Bronchial epithelial cell (primary cell): ENCODE data around the gene METTL4. TPM values are rescaled to one million over a fixed set of nuclear protein-coding genes. Genes with fewer than 3 reads are reported as not detected.
"Not testable (repeated sequence)": the region's sequence is repeated elsewhere in the genome, so short reads cannot be mapped to it uniquely, and the experiment has no call there.

ENCODE experiments used
- DNase-seq: peaks from one replicate; pipeline ENCODE4 v3.0.0-alpha.2; 2010; ENCODE audit warnings: low read depth
- FAIRE-seq: peaks from 2 replicates; lab custom pipeline; 2011; peaks lifted over from hg19 to GRCh38; lab: Jason Lieb, UNC
- H3K27me3 ChIP-seq: 2 replicates; pipeline ENCODE4 v1.5.1; 2011; ENCODE audit warnings: low read length; ENCODE audit not compliant: control insufficient read depth, insufficient read depth
- H3K36me3 ChIP-seq: 2 replicates; pipeline ENCODE4 v1.5.1; 2011; ENCODE audit warnings: low read length; ENCODE audit not compliant: control insufficient read depth, insufficient read depth
- H3K4me3 ChIP-seq: 2 replicates; pipeline ENCODE4 v1.5.1; 2011; ENCODE audit warnings: mild to moderate bottlenecking, low read depth, low read length, control low read depth
- CTCF ChIP-seq: IDR thresholded peaks from 2 replicates; pipeline ENCODE4 v1.5.1; 2011; ENCODE audit warnings: mild to moderate bottlenecking, moderate library complexity, low read length, control low read depth, inconsistent platforms; ENCODE audit not compliant: insufficient read depth, severe bottlenecking
- total RNA-seq: library from RNA; depleted of rRNA; stranded (reverse); fragments of >200 nt; gene quantifications from 2 replicates; pipeline ENCODE4 v1.2.1, GENCODE V29; 2014

Gene METTL4
- total RNA-seq, 1 donor from 2014 or later = 8.2 TPM

DNA sequence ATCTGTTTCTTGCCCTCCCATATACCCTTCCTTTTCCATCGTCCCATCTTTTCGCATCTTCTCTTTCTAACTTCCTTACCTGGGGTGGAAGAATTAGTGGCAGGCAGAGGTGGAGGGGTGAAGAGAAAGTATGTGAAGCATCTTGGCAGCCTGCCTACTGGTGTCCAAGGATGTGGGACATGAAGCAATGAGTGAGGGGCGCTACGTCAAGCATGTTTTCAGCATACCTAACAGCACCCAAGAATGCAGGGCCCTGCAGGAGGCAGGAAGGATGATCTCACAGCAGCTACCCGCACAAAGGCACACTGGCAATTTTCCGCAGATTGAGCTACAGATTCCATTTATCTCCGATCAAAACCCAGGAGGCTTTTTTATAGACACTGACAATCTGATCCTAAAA, 42.2 kb downstream of the METTL4 start:
- Histone ChIP-seq H3K4me3 (no peak overlapping the region), H3K36me3 (no peaks in the 10 kb centered on the region), H3K27me3 (no peaks in the 10 kb centered on the region)
- no peak for TF ChIP-seq CTCF
- FAIRE-seq (no peak), DNase-seq (no peak)

- no peak for DNase-seq
Measured at GRCh38 chr18:2526329-2526728, 45.0 kb downstream of the METTL4 start.

DNA sequence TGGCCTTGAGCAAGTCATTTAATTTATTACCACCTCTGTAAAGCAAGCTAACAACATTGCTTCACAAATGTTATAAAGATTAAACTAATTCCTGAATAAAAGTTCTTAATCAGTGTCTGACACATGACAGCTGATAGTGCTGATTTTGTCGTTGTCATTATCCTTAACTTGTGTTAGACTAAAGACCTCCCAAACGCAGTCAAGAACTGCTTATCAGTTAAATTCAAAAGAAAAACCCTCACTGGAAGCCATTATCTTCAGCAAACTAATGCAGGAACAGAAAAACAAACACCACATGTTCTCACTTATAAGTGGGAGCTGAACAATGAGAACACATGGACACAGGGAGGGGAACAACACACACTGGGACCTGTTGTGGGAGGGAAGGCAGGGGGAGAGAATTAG, 46.5 kb downstream of the METTL4 start:
- H3K4me3 ChIP-seq, FAIRE-seq, DNase-seq, H3K27me3 ChIP-seq, H3K36me3 ChIP-seq: not testable (repeated sequence)

More at GRCh38 chr18:2526329-2526728, 45.0 kb downstream of the METTL4 start:
- TF ChIP-seq CTCF = no peak
- Histone ChIP-seq H3K36me3 (no peaks in the 10 kb centered on the region), H3K27me3 (no peaks in the 10 kb centered on the region), H3K4me3 (no peak overlapping the region)
- FAIRE-seq = no peak

DNA sequence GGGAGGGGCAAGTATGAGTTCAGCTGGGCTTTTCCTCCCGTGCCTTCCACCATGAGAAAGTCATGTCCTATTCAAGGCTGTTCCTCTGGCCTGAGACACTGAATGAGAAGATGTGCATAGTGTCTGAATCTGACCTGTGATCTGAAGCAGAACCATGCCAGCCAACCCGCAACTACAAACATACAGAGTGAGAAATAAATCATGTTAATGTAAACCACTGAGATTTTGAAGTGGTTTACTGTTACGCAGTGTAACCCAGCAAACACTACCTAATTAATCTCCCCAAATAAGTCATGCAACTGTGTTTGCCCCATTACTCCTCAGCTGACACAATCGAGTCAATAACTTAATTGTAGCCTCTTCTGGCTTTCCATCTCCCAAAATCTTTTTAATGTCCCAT, 49.2 kb downstream of the METTL4 start:
- Histone ChIP-seq H3K36me3 (no peaks in the 10 kb centered on the region), H3K4me3 (no peak overlapping the region), H3K27me3 (no peaks in the 10 kb centered on the region)
- DNase-seq (no peak), FAIRE-seq (no peak)
- TF ChIP-seq CTCF = no peak

- no peak for FAIRE-seq
- H3K27me3 ChIP-seq = no peaks in the 10 kb centered on the region
- no peaks in the 10 kb centered on the region for H3K36me3 ChIP-seq
- TF ChIP-seq CTCF = no peak
- DNase-seq = no peak
- H3K4me3 ChIP-seq = no peak overlapping the region
Measured at GRCh38 chr18:2518473-2518872, 52.8 kb downstream of the METTL4 start.

DNA sequence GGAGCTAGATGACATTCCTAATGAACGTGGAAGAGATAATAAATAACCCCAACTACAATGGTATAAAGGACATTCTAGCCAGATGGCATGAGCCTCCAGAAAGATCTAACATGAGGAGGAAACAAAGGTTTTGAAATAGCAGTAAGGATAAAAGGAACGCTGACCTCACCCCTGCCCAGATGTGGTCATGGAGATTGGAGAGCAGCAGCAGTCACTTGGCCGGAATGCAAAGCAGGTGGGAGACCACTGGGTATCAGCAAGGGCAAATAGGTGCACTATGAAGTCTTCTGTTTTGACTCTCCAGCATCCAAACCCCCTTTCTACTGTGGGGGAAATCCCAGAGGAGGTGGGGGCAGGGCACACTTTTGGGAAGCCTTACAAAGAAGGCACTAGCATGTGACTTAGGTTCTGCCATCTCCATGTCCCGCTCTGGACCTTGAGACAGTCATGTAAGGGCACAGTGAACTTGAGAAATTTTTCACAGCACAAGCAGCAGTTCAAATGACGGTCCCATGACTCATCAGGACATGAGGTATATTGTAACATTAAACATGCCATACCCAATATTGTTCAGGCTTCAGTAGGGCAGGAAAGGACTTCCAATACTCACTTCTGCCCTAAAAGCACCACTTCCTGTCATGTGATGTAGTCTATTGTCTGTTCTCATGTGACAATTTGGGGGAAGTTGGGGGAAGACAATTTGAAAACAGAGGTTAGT, 55.2 kb downstream of the METTL4 start:
- DNase-seq = peak; percentile 97
- Histone ChIP-seq H3K36me3 (no peaks in the 10 kb centered on the region), H3K27me3 (no peaks in the 10 kb centered on the region), H3K4me3 (no peak overlapping the region)
- FAIRE-seq = peak; percentile 86
- no peak for TF ChIP-seq CTCF
